Measurements from ENCODE around the gene GPANK1. TPM values are rescaled to one million over a fixed set of nuclear protein-coding genes. Genes with fewer than 3 reads are reported as not detected.

The GPANK1 gene
- total and polyA plus RNA-seq, 2 of the 4 experiments (the other 2 are of a cell fraction), result 6.1 to 13.8 TPM

DNA sequence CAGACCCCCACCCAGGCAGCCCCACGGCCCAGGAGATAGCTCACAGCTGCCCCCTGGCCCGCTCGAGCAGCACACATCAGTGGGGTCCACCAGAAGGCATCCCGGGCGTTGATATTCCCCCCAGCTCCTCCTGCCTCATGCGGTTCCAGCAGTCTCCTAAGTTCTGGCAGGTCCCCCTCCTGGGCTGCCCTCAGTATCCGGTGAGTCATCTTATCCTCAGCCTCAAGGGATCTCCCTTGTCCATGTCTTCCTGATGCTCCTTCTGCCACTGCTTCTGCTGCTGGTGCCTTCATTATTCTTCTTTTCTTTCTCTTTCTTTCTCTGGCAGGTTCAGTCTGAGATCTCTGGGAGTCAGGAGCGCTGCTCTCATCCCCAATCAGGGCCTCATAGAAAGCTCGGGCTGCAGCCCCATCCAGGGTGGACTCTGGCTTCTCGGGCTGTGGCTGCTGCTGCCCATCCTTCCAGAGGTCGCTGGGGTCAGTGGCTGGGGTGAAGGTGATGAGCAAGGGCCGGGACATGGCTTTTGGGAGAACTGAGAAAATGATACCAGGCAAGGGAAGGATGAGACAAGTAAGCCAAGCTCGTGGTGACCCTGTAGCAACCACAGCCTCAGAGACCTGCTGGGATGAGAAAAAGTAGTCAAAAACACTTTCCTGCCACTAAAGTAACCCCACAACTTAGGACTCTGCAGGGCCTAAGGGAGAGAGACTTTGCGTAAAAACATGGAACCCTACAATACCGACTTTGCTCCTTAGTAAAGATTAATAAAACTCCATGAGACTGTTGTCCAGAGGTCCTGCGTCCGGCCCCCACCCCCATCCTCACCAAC is 622 bp downstream of the GPANK1 start:
- H3K27ac ChIP-seq (ENCODE audit: insufficient read depth, low read length), result peak overlapping the region; percentile 80
- H2BK5ac ChIP-seq (ENCODE audit: low read depth, low read length, poor library complexity, severe bottlenecking), result peak overlapping the region; percentile 82
- dilution Hi-C loops (cut with HindIII; ENCODE audit: low sequenced_read_pairs, unreplicated experiment), result no loop called here
- peaks cover 14% of the 10 kb centered on the region for H3K4me1 ChIP-seq (ENCODE audit: control insufficient read depth, insufficient read depth, low read length)
- TSS peak; percentile 42 for BruUV-seq (replicated peaks)
- H4K20me1 ChIP-seq (ENCODE audit: insufficient read depth, low read length), result peaks cover 5% of the 10 kb centered on the region
- H4K8ac ChIP-seq (ENCODE audit: low read depth in 2 of 2, low read length in 2 of 2), result peak overlapping the region; percentile 44 to 98
- H3K4me2 ChIP-seq (ENCODE audit: low read depth, low read length), result peak overlapping the region; percentile 74
- peak overlapping the region; percentile 75 for H2BK120ac ChIP-seq (ENCODE audit: low read depth, low read length)
- peak overlapping the region; percentile 63; the same call in 2 of the 3 replicates for H2BK15ac ChIP-seq (ENCODE audit: low read depth, low read length)
- H3K4ac ChIP-seq (ENCODE audit: low read depth, low read length), result peak overlapping the region; percentile 80
- peak overlapping the region; percentile 46 for H3K56ac ChIP-seq (ENCODE audit: extremely low read depth, insufficient read depth, low read length)
- peak overlapping the region; percentile 85 for H3K14ac ChIP-seq (replicated peaks; ENCODE audit: low read depth, low read length)
- DNase-seq (peak; percentile 89), ATAC-seq (ENCODE audit: low read depth) (peak; percentile 22)
- WGBS, 2 experiments (ENCODE audit: extremely low coverage in 2 of 2, insufficient read length in 1 of 2), result 7% methylated on average over 9 of the region's 17 CpGs; no CpG with 5 or more reads in 1 of the 2 experiments
- H3K36me3 ChIP-seq (ENCODE audit: control insufficient read depth, insufficient read depth, low read length), result peaks cover 25% of the 10 kb centered on the region
- H3K4me3 ChIP-seq (ENCODE audit: insufficient read depth, low read depth, low read length), result peak overlapping the region; percentile 74
- peak overlapping the region; percentile 84 for H2AK5ac ChIP-seq (ENCODE audit: low read depth, low read length)
- H3K18ac ChIP-seq (ENCODE audit: low read depth, low read length), result peak overlapping the region; percentile 30
- peak overlapping the region; percentile 65 for H2BK20ac ChIP-seq (ENCODE audit: low read depth, low read length)
- H2AK9ac ChIP-seq (replicated peaks; ENCODE audit: low read depth, low read length, poor library complexity), result peak overlapping the region; percentile 99
- H3K79me1 ChIP-seq (ENCODE audit: low read depth in 1 of 2, low read length in 2 of 2), result peaks cover 10 to 83% of the 10 kb centered on the region in 2 experiments
- peak overlapping the region; percentile 80 for H4K91ac ChIP-seq (ENCODE audit: insufficient read depth, low read depth, low read length)
- H3K9me3 ChIP-seq (ENCODE audit: control insufficient read depth, insufficient read depth, low read length), result no peaks in the 10 kb centered on the region
- in situ Hi-C loops (cut with MboI; ENCODE audit: low sequenced_read_pairs), result no loop called here
- ChIA-PET CTCF (interaction anchor here (0.9 to 1.3 kb wide), 2 partner anchors 11 to 12 kb away, joined by 3 to 5 read pairs; partner anchors contain the start of gene BAG6), POLR2A (ENCODE audit: unreplicated experiment) (interaction anchor here (0.7 to 1.4 kb wide), 3 partner anchors 12 to 66 kb away, joined by 3 to 8 read pairs (median 3); partner anchors contain the start of gene BAG6)
- H3K27me3 ChIP-seq (ENCODE audit: control insufficient read depth, insufficient read depth, low read length), result no peaks in the 10 kb centered on the region
- H3K23ac ChIP-seq (ENCODE audit: low read depth, low read length), result peak overlapping the region; percentile 78
- H3K9ac ChIP-seq (ENCODE audit: low read depth, low read length), result peak overlapping the region; percentile 67
- peak overlapping the region; percentile 90 for H2AFZ ChIP-seq (replicated peaks; ENCODE audit: low read length, poor library complexity)
- 0 out of 2 replicates have a peak, but pooled peaks cover 3% of the 10 kb centered on the region for H3K9me1 ChIP-seq (ENCODE audit: insufficient read depth, low read length)
- intact Hi-C loops (cut with micrococcal nuclease), result loop anchor here (2.0 to 5.0 kb wide), 2 partner anchors 117 to 168 kb away; partner anchors contain the start of genes ATP6V1G2 and NFKBIL1
- H4K5ac ChIP-seq (ENCODE audit: low read depth, low read length), result peak overlapping the region; percentile 45
- TF ChIP-seq MAFK (IDR thresholded peaks at IDR 0.05; ENCODE audit: low read depth, low read length) (no peak), NFE2L2 (IDR thresholded peaks at IDR 0.05; ENCODE audit: low read depth, low read length) (no peak), FOS (IDR thresholded peaks at IDR 0.05; ENCODE audit: low read depth, low read length) (peak; percentile 72; the same call in 1 of the 2 replicates), CHD1 (IDR thresholded peaks at IDR 0.05; ENCODE audit: low read depth, low read length) (no peak; the same call in 1 of the 2 replicates), MAZ (IDR thresholded peaks at IDR 0.05; ENCODE audit: borderline replicate concordance, low read depth, low read length) (peak; percentile 49; the same call in 1 of the 2 replicates), MXI1 (IDR thresholded peaks at IDR 0.05; ENCODE audit: borderline replicate concordance, low read depth, low read length) (0 out of 2 replicates have a peak, but pooled peaks have one; percentile 22), POLR2A (IDR thresholded peaks at IDR 0.05; ENCODE audit: low read depth, low read length) (0 out of 2 replicates have a peak, but pooled peaks have one; percentile 32), SMC3 (IDR thresholded peaks at IDR 0.05; ENCODE audit: low read depth, low read length) (no peak), RFX5 (IDR thresholded peaks at IDR 0.05; ENCODE audit: low read depth, low read length) (no peak), BHLHE40 (IDR thresholded peaks at IDR 0.05; ENCODE audit: low read depth, low read length) (no peak), RAD21 (IDR thresholded peaks at IDR 0.05; ENCODE audit: low read length) (no peak; the same call in 1 of the 2 replicates), CEBPB (IDR thresholded peaks at IDR 0.05; ENCODE audit: low read depth, low read length) (no peak), RCOR1 (IDR thresholded peaks at IDR 0.05; ENCODE audit: insufficient replicate concordance, low read length) (no peak)
- TF ChIP-seq, protein P1, sequence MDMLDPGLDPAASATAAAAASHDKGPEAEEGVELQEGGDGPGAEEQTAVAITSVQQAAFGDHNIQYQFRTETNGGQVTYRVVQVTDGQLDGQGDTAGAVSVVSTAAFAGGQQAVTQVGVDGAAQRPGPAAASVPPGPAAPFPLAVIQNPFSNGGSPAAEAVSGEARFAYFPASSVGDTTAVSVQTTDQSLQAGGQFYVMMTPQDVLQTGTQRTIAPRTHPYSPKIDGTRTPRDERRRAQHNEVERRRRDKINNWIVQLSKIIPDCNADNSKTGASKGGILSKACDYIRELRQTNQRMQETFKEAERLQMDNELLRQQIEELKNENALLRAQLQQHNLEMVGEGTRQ (IDR thresholded peaks at IDR 0.05; ENCODE audit: low read depth, low read length), result no peak
- TF ChIP-seq, protein P2, sequence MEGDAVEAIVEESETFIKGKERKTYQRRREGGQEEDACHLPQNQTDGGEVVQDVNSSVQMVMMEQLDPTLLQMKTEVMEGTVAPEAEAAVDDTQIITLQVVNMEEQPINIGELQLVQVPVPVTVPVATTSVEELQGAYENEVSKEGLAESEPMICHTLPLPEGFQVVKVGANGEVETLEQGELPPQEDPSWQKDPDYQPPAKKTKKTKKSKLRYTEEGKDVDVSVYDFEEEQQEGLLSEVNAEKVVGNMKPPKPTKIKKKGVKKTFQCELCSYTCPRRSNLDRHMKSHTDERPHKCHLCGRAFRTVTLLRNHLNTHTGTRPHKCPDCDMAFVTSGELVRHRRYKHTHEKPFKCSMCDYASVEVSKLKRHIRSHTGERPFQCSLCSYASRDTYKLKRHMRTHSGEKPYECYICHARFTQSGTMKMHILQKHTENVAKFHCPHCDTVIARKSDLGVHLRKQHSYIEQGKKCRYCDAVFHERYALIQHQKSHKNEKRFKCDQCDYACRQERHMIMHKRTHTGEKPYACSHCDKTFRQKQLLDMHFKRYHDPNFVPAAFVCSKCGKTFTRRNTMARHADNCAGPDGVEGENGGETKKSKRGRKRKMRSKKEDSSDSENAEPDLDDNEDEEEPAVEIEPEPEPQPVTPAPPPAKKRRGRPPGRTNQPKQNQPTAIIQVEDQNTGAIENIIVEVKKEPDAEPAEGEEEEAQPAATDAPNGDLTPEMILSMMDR (conservative IDR thresholded peaks at IDR 0.05; ENCODE audit: low read depth, low read length), result no peak

All from IMR-90 (cell line).